Naive thymus-derived CD4-positive, alpha-beta T cell (primary cell): Measurements from ENCODE around the gene ZSWIM3. TPM values are rescaled to one million over a fixed set of nuclear protein-coding genes. Genes with fewer than 3 reads are reported as not detected.

Experiments
- ATAC-seq: fragments of 150-1000 bp; cut with Tn5 transposase; 2 replicates; pipeline ENCODE4 v1.10.0; 2021; ENCODE audit warnings: mild to moderate bottlenecking, moderate library complexity
- CTCF ChIA-PET: fragments of 350-600 bp; sonication (Branson Sonifier 250); formaldehyde crosslinking; loops from one replicate; lab custom pipeline; 2021; ENCODE audit warnings: antibody characterized with exemption; lab: Charles Lee
- POLR2A ChIA-PET: fragments of 350-600 bp; sonication (Branson Sonifier 250); formaldehyde crosslinking; loops from one replicate; lab custom pipeline; 2021; ENCODE audit warnings: antibody characterized with exemption, inconsistent platforms; lab: Charles Lee
- DNase-seq, 9 donors: peaks; one replicate each; pipeline versions ENCODE4 v3.0.0 to v3.0.0-alpha.2; 2020 to 2022; ENCODE audit warnings: mixed read lengths in 1 of 9
- H3K27ac ChIP-seq: one replicate; pipeline ENCODE4 v1.7.0; 2013; ENCODE audit warnings: mild to moderate bottlenecking, low read depth, low read length, moderate library complexity
- H3K27me3 ChIP-seq, 2 donors: one replicate each; pipeline ENCODE4 v1.7.0; 2013; ENCODE audit warnings: low read length in 2 of 2, mild to moderate bottlenecking in 2 of 2, moderate library complexity in 2 of 2; ENCODE audit not compliant: control insufficient read depth in 2 of 2, insufficient read depth in 2 of 2
- H3K36me3 ChIP-seq, 3 experiments: 1 replicate in 2 of 3; 2 replicates in 1 of 3; pipeline ENCODE4 v1.7.0; 2013; ENCODE audit warnings: low read length in 3 of 3, mild to moderate bottlenecking in 3 of 3, moderate library complexity in 1 of 3; ENCODE audit not compliant: insufficient read depth in 3 of 3, control insufficient read depth in 2 of 3
- H3K4me1 ChIP-seq, 2 donors: one replicate each; pipeline ENCODE4 v1.7.0; 2013; ENCODE audit warnings: low read length in 2 of 2, mild to moderate bottlenecking in 2 of 2, moderate library complexity in 1 of 2; ENCODE audit not compliant: control insufficient read depth in 2 of 2, insufficient read depth in 2 of 2
- H3K4me3 ChIP-seq: 2 replicates; pipeline ENCODE4 v1.7.0; 2013; ENCODE audit warnings: mild to moderate bottlenecking, low read length
- H3K9me3 ChIP-seq, 3 experiments: 1 replicate in 2 of 3; 2 replicates in 1 of 3; pipeline ENCODE4 v1.7.0; 2013; ENCODE audit warnings: low read length in 3 of 3; ENCODE audit not compliant: control insufficient read depth in 2 of 3
- H3K27ac Mint-ChIP-seq, 9 donors: one replicate each; pipeline ENCODE4 v1.8.0; 2020 to 2022; ENCODE audit warnings: mixed read lengths in 9 of 9, mild to moderate bottlenecking in 8 of 9, moderate library complexity in 5 of 9, inconsistent platforms in 2 of 9
- H3K27me3 Mint-ChIP-seq, 5 donors: one replicate each; pipeline ENCODE4 v1.8.0; 2021 to 2022; ENCODE audit warnings: mixed read lengths in 5 of 5, mild to moderate bottlenecking in 1 of 5
- H3K36me3 Mint-ChIP-seq, 5 donors: one replicate each; pipeline ENCODE4 v1.8.0; 2020 to 2022; ENCODE audit warnings: mixed read lengths in 5 of 5, mild to moderate bottlenecking in 3 of 5, inconsistent platforms in 1 of 5
- H3K4me1 Mint-ChIP-seq, 7 donors: one replicate each; pipeline ENCODE4 v1.8.0; 2020 to 2022; ENCODE audit warnings: mixed read lengths in 7 of 7, mild to moderate bottlenecking in 3 of 7, inconsistent platforms in 1 of 7
- H3K4me3 Mint-ChIP-seq, 10 donors: one replicate each; pipeline ENCODE4 v1.8.0; 2020 to 2022; ENCODE audit warnings: mild to moderate bottlenecking in 10 of 10, mixed read lengths in 10 of 10, moderate library complexity in 6 of 10, inconsistent platforms in 2 of 10
- H3K9me3 Mint-ChIP-seq, 11 donors: one replicate each; pipeline ENCODE4 v1.8.0; 2020 to 2022; ENCODE audit warnings: mixed read lengths in 11 of 11, mild to moderate bottlenecking in 4 of 11, inconsistent platforms in 1 of 11, moderate library complexity in 1 of 11
- intact Hi-C, 2 donors: fragments of 100-400 bp; cut with micrococcal nuclease; formaldehyde crosslinking; loops; one replicate each; pipeline ENCODE4 v1.15.1; 2023
- polyA plus RNA-seq, 2 donors: library from polyadenylated mRNA; unstranded; fragments of 300-500 nt; fragmentation: Illumina TruSeq; gene quantifications; one replicate each; pipeline ENCODE4 v1.2.3, GENCODE V29; 2021
- total RNA-seq, 6 experiments: library from RNA in 5 of 6; stranded (reverse) in 5 of 6; gene quantifications; 1 replicate in 5 of 6; 2 replicates in 1 of 6; pipeline ENCODE4 v1.2.3 and lab custom pipeline; 2021 to 2026

ZSWIM3 gene
- total and polyA plus RNA-seq, 7 experiments from 2014 or later = 1.2 to 6.8 (median 3.1) TPM

GRCh38 chr20:45890077-45890984, 32.9 kb downstream of the ZSWIM3 start:
- intact Hi-C loops = loop anchor here (1.0 to 5.0 kb wide), 4 partner anchors 72 to 99 kb away; partner anchors contain the start of genes DNTTIP1 (in 1 of the 2), WFDC3 (in 1 of the 2) and ZNF335 (in 1 of the 2)
- peak overlapping the region; percentile 76 for H3K27ac ChIP-seq
- Mint-ChIP-seq H3K9me3 (no peaks in the 10 kb centered on the region), H3K27ac (peak overlapping the region; percentile 23 to 94 (median 90)), H3K4me1 (peaks cover 17 to 37% (median 28%) of the 10 kb centered on the region in 7 donors), H3K27me3 (no peaks in the 10 kb centered on the region), H3K36me3 (peaks cover 0 to 11% (median 6%) of the 10 kb centered on the region in 5 donors), H3K4me3 (peak overlapping the region; percentile 88 to 95 (median 93))
- DNase-seq (peak; percentile 23 to 46 (median 43)), ATAC-seq (peak; percentile 65)
- H3K36me3 ChIP-seq = peaks cover 0 to 33% (median 4%) of the 10 kb centered on the region in 3 experiments
- peak overlapping the region; percentile 96 for H3K4me3 ChIP-seq
- no peaks in the 10 kb centered on the region for H3K27me3 ChIP-seq
- H3K9me3 ChIP-seq = no peaks in the 10 kb centered on the region
- peaks cover 22 to 26% of the 10 kb centered on the region in 2 donors for H3K4me1 ChIP-seq
- CTCF ChIA-PET = interaction anchor here (0.6 to 2.3 kb wide), 5 partner anchors 9 to 81 kb away, joined by 3 to 9 read pairs (median 4); partner anchors contain the start of gene ZSWIM1
- POLR2A ChIA-PET = interaction anchor here (0.9 to 4.7 kb wide), 13 partner anchors 9 to 474 kb away, joined by 3 to 65 read pairs (median 4); partner anchors contain the start of genes ACOT8, PCIF1, ZNF335 and ZSWIM1

GRCh38 chr20:45890985-45891983, 33.9 kb downstream of the ZSWIM3 start, which contains the start of the genes CTSA and NEURL2:
CTSA (plus strand) TSS chr20:45891335; CDS start chr20:45891569, 234 bp downstream.
NEURL2 (minus strand) TSS chr20:45891208; CDS start chr20:45890991, 217 bp downstream.
- H3K27ac ChIP-seq = peak within 1 kb of the TSS; percentile 76
- H3K4me1 ChIP-seq = peaks cover 22 to 25% of the 10 kb centered on the region in 2 donors
- H3K4me3 ChIP-seq = peak within 1 kb of the TSS; percentile 96
- no peaks in the 10 kb centered on the region for H3K9me3 ChIP-seq
- H3K27me3 Mint-ChIP-seq = no peaks in the 10 kb centered on the region
- intact Hi-C loops = loop anchor here (1.0 to 5.0 kb wide), 11 partner anchors 10 to 100 kb away; partner anchors contain the start of genes ACOT8 (in 2 of the 2), UBE2C (in 2 of the 2), ZSWIM1 (in 2 of the 2) and ZSWIM3 (in 2 of the 2)
- H3K9me3 Mint-ChIP-seq = no peaks in the 10 kb centered on the region
- H3K27me3 ChIP-seq = no peaks in the 10 kb centered on the region
- H3K36me3 ChIP-seq = peaks cover 0 to 32% (median 4%) of the 10 kb centered on the region in 3 experiments
- peaks cover 0 to 11% (median 6%) of the 10 kb centered on the region in 5 donors for H3K36me3 Mint-ChIP-seq
- DNase-seq (peak; percentile 62 to 90 (median 83)), ATAC-seq (peak; percentile 87)
- CTCF ChIA-PET = interaction anchor here (1.1 to 2.3 kb wide), 2 partner anchors 10 to 42 kb away, joined by 8 to 9 read pairs; partner anchors contain the start of gene ZSWIM1
- H3K4me1 Mint-ChIP-seq = peaks cover 17 to 37% (median 26%) of the 10 kb centered on the region in 7 donors
- peak within 1 kb of the TSS; percentile 85 to 97 (median 90) for H3K27ac Mint-ChIP-seq
- peak within 1 kb of the TSS; percentile 88 to 95 (median 93) for H3K4me3 Mint-ChIP-seq
- POLR2A ChIA-PET = interaction anchor here (1.1 to 4.7 kb wide), 10 partner anchors 8 to 473 kb away, joined by 3 to 65 read pairs (median 5); partner anchors contain the start of genes ACOT8, PCIF1, ZNF335 and ZSWIM1

- Mint-ChIP-seq H3K9me3 (no peaks in the 10 kb centered on the region), H3K27me3 (no peaks in the 10 kb centered on the region), H3K4me3 (peak overlapping the region; percentile 88 to 95 (median 93)), H3K36me3 (peaks cover 0 to 17% (median 7%) of the 10 kb centered on the region in 5 donors), H3K27ac (peak overlapping the region; percentile 44 to 91 (median 64)), H3K4me1 (peaks cover 17 to 37% (median 26%) of the 10 kb centered on the region in 7 donors)
- DNase-seq = no peak
- H3K27me3 ChIP-seq = no peaks in the 10 kb centered on the region
- H3K36me3 ChIP-seq = peaks cover 0 to 35% (median 4%) of the 10 kb centered on the region in 3 experiments
- H3K4me3 ChIP-seq = peak overlapping the region; percentile 96
- ATAC-seq = peak; percentile 23
- intact Hi-C loops = loop anchor here in 1 of 2 donors (5.0 kb wide), 1 partner anchor 95 kb away; no protein-coding TSS in a partner anchor
- POLR2A ChIA-PET = interaction anchor here (0.6 to 4.7 kb wide), 13 partner anchors 11 to 472 kb away, joined by 3 to 65 read pairs (median 5); partner anchors contain the start of genes ACOT8, PCIF1, ZNF335 and ZSWIM1
- no peaks in the 10 kb centered on the region for H3K9me3 ChIP-seq
- H3K4me1 ChIP-seq = peaks cover 22 to 25% of the 10 kb centered on the region in 2 donors
- CTCF ChIA-PET = interaction anchor here (1.0 to 1.4 kb wide), 5 partner anchors 30 to 93 kb away, joined by 3 to 4 read pairs (median 3); no protein-coding TSS in a partner anchor
- H3K27ac ChIP-seq = peak overlapping the region; percentile 76
These were observed 34.8 kb downstream of the ZSWIM3 start for GRCh38 chr20:45892049-45892825.

GRCh38 chr20:45892828-45893500, 35.5 kb downstream of the ZSWIM3 start:
- Mint-ChIP-seq H3K36me3 (peaks cover 0 to 20% (median 8%) of the 10 kb centered on the region in 5 donors), H3K27me3 (no peaks in the 10 kb centered on the region), H3K4me1 (peaks cover 16 to 33% (median 26%) of the 10 kb centered on the region in 7 donors), H3K27ac (peak overlapping the region in 6 of 9 donors; percentile 44 to 91 (median 76)), H3K9me3 (no peaks in the 10 kb centered on the region), H3K4me3 (peak overlapping the region; percentile 88 to 95 (median 93))
- CTCF ChIA-PET = interaction anchor here (1.0 to 1.4 kb wide), 5 partner anchors 30 to 94 kb away, joined by 3 to 4 read pairs (median 3); no protein-coding TSS in a partner anchor
- Histone ChIP-seq H3K27me3 (no peaks in the 10 kb centered on the region), H3K4me1 (peaks cover 22 to 25% of the 10 kb centered on the region in 2 donors), H3K9me3 (no peaks in the 10 kb centered on the region), H3K4me3 (peak overlapping the region; percentile 96), H3K27ac (no peak overlapping the region), H3K36me3 (peaks cover 0 to 42% (median 4%) of the 10 kb centered on the region in 3 experiments)
- POLR2A ChIA-PET = interaction anchor here (0.6 to 4.7 kb wide), 11 partner anchors 12 to 222 kb away, joined by 3 to 64 read pairs (median 3); partner anchors contain the start of genes ACOT8, PCIF1, ZNF335 and ZSWIM1
- DNase-seq = no peak
- no peak for ATAC-seq
- intact Hi-C loops = loop anchor here in 1 of 2 donors (5.0 kb wide), 1 partner anchor 96 kb away; no protein-coding TSS in a partner anchor
